HG03095 (cell line): ENCODE results near the gene MAN2B1.
A peak's percentile ranks its signal among the peaks of the same experiment; 100 is the strongest.
"Not testable (repeated sequence)": the region's sequence is repeated elsewhere in the genome, so short reads cannot be mapped to it uniquely, and the experiment has no call there.

ENCODE experiments used
- ATAC-seq: cut with Tn5 transposase; IDR thresholded peaks from one replicate; pipeline ENCODE4 v1.9.1; 2021; ENCODE audit warnings: moderate library complexity; ENCODE audit not compliant: unreplicated experiment

Gene MAN2B1

DNA sequence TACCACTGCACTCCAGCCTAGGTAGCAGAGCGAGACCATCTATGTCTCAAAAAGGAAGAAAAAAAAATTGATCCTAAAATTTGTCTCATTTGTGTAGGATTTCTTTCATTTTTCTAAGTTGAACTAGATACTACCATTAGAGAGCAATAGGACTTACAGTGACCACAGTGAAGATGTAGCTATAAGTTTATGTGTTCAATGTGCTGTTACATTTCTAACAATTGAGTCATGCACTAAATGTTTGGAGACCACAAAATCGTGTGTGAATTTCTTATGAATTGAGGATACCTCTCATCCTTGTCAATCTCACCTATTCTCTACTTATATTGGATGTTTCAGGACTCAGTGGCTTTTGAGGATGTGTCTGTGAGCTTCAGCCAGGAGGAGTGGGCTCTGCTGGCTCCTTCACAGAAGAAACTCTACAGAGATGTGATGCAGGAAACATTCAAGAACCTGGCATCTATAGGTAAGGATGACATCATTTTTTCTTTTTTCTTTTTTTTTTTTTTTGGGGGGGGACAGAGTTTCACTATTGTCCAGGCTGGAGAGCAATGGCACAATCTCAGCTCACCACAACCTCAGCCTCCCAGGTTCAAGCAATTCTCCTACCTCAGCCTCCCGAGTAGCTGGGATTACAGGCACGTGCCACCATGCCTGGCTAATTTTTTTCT lies 43.0 kb downstream of the MAN2B1 start:
- ATAC-seq: no peak

GRCh38 chr19:12621253-12622024 lies 45.1 kb downstream of the MAN2B1 start:
- ATAC-seq: not testable (repeated sequence)

- ATAC-seq: no peak
Observed at GRCh38 chr19:12617646-12618045, 48.9 kb downstream of the MAN2B1 start.

- ATAC-seq: no peak
Observed at GRCh38 chr19:12611361-12611699, 55.2 kb downstream of the MAN2B1 start.

DNA sequence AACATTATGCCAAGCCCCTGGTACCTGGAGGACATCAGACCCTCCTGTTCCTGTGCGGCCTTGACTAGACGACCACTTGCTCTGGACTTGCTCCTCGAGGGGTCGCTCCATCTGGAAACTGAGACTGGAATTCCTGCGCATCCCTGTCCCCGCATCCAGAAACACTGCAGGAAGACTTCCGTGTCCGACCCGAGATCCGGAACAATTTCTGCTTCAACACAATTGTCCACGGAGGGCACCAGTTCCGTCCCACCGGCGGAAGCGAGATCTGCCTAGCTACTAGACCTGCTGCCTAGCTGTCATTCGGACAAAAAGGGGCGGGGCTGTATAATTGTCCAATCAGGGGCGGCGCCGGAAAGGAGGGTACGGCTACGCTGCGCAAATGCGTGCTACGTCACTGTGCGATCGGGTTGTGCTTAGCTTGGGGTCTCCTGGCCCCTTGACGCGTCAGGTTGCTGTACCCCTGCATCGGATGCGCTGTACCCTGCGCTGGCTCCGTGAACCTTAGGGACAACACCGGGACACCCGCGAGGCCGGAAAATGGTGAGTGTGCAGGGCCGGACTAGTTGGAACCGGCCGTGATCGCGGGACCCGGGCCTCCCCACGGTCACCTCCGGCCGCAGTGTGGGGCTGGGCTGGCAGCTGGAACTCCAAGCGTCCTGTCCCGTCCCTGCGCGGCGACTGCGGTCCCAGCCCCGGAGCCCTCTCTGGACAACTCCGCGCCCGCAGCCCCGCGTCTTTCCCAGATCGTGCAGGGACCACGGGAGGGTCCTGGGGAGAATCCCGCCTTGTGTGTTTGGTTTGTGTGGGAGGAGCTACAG lies 55.8 kb downstream of the MAN2B1 start, which contains the start of the genes ZNF490 and ZNF791:
Gene ZNF490 (minus strand): TSS at position 274 of the 821 bp plus-strand sequence. CDS start 133 bp downstream, at position 141.
Gene ZNF791 (plus strand): TSS at position 381 of the 821 bp plus-strand sequence. CDS start 160 bp downstream, at position 541.
- peak; percentile 55 for ATAC-seq

- ATAC-seq: no peak
Observed at GRCh38 chr19:12607631-12608030, 58.9 kb downstream of the MAN2B1 start.

- ATAC-seq: no peak
Observed at GRCh38 chr19:12606796-12607195, 59.7 kb downstream of the MAN2B1 start.

- ATAC-seq: no peak
Observed at GRCh38 chr19:12603714-12604113, 62.8 kb downstream of the MAN2B1 start.

- no peak for ATAC-seq
Observed at GRCh38 chr19:12597594-12597993, 68.9 kb downstream of the MAN2B1 start.

DNA sequence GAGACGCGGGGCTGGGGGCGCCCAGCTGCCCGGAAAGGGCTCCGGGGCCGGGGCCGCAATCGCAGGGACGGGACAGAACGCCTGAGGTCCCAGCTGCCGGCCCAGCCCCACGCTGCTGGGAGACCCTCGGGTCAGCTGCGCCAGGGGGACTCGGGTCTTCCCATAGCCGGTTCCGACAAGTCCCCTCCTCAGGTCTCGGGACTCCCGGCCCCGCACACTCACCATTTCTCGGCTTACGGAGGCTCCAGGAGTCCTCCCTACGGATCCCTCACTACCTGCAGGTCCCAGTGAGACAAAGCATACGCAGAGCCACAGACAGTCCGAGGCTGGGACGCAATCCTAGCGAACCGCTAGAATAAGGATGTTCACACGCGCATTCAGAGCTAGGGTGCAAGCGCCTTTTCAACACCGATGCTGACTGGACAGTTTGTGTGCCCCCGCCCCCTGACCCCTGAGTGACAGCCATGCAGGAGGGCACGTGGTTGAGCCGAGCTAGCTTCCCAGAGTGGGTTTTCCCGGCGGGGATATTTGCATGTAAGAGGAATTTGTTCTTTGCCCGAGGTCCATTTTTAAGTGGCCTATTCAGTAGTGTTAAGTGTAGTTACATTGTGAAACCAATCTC lies 69.5 kb downstream of the MAN2B1 start:
- ATAC-seq: no peak
